NOMO-1 treated with dmso at 0.1 percent for 144 hours (cell line): ENCODE results near the gene PRND.
A peak's percentile ranks its signal among the peaks of the same experiment; 100 is the strongest.
"Not testable (repeated sequence)": the region's sequence is repeated elsewhere in the genome, so short reads cannot be mapped to it uniquely, and the experiment has no call there.

Source experiments
- DNase-seq: peaks from one replicate; lab custom pipeline; 2025; ENCODE audit not compliant: unreplicated experiment; lab: John Stamatoyannopoulos, UW

PRND gene

GRCh38 chr20:4736875-4737274, 15.2 kb downstream of the PRND start:
- no peak for DNase-seq

DNA sequence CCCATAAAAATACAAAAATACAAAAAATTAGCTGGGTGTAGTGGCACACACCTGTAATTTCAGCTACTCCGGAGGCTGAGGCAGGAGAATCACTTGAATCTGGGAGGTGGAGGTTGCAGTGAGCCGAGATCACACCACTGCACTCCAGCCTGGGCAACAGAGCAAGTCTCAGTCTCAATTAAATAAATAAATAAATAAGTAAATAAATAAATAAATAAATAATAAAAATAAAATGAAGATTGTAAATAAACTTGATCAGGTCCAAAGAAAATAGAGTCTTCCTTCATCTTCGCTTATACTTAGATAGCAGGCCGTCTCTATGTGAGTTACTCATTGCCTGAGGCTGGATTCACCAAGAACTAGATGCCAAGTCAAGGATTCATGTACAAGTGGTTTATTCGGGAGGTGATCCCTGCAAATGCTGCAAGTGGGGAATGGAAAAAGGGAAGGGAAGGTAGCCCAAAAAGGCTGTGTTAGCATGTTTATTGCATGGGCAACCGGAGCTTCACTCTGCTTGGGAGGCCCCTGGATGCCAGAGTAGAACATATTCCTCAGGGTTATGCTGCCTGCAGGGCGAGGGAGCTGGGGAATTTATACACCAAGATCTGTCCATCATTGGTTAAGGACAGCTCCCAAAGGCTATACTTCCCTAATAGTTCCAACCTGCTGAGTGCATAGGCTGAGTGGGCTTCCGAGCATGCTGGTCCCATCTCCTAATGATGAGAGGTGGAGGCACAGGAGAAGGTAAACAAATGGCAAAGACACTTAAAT, 16.3 kb downstream of the PRND start:
- no peak for DNase-seq

DNA sequence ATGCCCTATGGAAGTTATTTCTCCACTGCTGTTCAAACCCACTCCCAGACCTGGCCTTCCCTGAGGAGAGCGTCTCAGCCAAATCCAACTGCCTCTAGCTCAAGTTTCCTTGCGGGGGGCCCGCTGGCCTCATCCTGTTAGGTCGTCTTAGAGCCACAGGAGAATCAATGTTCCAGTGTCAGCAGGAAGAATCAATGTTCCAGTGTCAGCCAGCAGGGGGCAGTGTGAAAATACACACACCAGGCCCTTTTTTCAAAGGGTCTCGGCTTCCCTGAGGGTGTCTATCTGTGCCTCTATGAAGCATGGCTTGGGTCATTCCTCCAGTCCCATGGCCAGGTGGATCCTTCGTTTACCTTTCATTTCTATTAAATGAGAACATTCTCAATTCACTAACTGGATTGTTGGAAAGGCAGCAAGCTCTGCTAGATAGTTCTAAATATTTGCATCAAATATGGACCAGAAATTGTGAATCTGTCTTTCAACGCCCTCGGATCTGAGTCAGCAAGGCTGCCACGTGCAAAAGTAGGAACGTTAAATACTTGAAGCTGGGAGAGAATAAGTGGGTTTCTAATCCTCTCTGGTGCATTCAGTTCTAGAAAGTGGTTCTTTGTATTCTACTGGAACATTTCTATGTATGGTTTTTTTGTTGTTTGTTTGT, 19.2 kb downstream of the PRND start:
- DNase-seq = no peak

GRCh38 chr20:4748847-4749246, 27.1 kb downstream of the PRND start:
- no peak for DNase-seq

DNA sequence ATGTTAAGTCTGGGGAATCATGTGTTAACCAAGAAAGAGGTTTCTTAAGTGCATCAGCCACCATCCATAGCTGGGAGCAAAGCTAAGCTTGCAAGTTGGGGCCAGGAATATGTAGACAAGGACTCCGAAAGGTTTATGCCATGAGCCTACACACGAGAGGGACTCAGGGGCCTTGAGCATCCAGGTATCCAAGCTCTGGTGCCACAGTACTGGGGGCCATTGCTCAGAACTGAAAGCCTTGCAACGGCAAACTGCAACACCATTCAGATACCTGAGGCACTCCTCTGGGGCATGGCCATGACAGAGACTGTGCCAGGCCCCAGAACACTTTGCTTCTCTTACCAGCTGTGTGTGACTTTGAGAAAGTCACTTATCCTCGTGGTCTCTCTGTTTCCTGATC, 27.6 kb downstream of the PRND start:
- DNase-seq = no peak

DNA sequence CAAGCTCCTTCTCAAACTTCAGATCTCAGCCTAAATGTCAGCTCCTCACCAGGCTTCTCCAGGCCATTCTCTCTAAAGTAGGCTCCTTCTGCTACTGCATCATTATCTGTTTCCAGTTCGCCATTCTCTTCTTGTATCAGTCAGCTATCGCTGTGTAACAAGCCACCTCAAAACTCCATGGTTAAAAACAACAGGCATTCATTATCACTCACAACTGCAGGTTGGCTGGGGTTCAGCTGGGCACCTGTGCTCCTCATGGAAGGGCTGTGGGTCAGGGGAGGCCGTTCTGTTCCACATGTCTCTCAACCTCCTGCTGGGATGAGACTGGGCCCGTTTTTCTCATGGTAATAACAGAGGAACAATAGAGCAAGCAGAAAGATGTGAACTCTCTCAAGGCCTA, 28.7 kb downstream of the PRND start:
- DNase-seq = no peak

DNA sequence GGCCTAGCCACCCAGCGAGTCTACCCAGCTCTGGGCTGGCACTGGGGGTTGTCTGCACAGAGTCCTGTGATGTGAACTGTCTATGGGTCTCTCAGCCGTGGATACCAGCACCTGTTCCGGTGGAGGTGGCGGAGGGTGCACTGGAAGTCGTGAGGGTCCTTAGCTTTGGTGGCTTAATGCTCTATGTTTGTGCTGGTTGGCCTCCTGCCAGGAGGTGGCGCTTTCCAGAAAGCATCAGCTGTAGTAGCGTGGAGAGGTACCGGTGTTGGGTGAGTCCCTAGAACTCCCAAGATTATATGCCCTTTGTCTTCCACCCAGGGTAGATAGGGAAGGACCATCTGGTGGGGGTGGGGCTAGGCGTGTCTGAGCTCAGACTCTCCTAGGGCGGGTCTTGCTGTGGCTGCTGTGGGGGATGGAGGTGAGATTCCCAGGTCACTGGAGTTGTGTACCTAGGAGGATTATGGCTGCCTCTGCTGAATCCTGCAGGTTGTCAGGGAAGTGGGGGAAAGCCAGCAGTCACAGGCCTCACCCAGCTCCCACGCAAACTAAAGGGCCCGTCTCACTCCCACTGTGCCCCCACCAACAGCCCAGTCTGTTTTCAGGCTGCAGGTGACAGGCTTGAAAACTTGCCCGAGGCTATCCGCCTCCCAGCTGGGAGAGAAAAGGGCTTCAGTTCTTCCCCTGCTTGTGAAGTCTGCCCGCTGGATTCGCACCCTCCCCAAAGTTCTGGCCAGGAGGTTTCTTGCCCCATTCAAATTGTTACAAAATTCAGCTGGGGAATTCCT, 37.6 kb downstream of the PRND start:
- DNase-seq = not testable (repeated sequence)

DNA sequence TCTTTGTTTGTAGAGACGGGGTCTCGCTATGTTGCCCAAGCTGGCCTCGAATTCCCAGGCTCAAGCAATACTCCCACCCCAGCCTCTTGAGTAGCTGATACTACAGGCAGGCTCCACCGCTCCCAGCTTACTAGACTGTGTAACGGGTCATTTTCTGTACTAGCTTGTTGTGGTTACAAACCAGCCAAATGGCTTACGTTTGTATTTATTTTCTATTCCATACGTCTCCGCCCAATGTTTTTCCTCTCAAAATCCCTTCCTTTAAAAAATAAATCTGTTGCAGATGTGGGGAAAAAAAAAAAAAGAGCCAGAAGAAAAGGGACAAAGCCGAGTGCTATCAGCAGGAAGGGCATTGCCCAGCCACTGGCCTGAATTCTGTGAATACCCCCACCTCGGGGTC, 41.6 kb downstream of the PRND start:
- DNase-seq = no peak

- DNase-seq = peak; percentile 32
Observed at GRCh38 chr20:4763723-4764510, 42.2 kb downstream of the PRND start.

GRCh38 chr20:4764805-4765204, 43.1 kb downstream of the PRND start:
- DNase-seq = no peak

DNA sequence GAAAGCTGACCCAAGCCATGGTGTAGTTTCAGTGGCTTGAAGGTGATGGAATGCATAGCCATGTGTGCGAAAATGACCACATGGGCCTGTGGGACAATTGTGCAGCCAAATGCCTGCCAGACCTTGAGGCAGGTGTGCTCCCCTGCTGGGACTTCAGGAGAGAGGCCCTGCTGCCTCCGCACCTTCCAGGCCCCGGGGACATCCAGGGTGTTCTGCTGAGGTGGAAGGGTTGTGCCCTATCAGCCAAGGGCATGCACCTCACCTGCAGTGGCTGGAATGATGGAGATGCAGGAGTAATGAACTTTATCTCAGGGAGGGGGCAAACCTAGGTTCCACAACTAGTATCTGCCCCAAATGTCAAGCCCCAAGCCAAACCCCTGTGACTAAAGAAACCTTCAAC, 44.0 kb downstream of the PRND start:
- DNase-seq = no peak

- DNase-seq = peak; percentile 94
Observed at GRCh38 chr20:4766631-4767030, 44.9 kb downstream of the PRND start.

GRCh38 chr20:4767084-4767483, 45.4 kb downstream of the PRND start:
- no peak for DNase-seq

DNA sequence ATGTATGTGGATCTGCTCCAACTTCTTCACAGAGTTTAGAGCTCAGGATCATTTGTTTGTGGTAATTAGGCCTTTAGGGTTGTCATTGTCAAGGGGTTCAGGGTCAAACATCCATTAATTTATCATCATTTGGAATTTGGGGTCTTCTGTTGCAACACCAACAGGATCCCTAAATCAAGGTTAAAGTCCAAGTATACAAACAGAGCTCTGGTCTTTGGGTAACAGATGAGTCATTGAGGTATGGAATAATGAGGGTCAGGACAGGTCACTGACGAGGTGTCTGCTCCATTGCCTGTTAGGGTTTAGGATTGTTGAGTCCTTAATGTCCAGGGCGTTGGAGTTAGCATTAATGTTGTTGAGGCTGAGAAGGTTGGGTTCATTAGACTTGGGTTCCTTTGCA, 47.6 kb downstream of the PRND start:
- DNase-seq = no peak

- no peak for DNase-seq
Observed at GRCh38 chr20:4770026-4770425, 48.3 kb downstream of the PRND start.

DNA sequence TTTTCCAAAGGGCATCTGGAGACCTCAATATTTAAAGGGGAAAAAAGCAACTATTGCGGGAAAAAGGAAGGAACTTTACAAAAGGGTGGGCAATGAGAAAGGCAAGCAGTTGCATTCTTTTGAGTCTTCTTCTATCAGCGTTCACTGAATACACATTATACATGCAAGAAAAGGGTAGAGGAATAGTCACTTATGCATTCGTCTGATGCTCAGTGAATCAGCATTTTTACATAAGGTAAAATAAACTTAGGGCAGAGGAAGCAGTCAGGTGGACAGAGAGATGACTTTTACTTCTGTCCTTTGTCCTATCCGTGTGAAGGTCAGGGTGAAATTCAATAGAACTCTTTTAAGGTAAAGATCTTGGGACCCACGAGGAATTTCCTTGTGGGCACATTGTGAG, 49.3 kb downstream of the PRND start:
- no peak for DNase-seq

GRCh38 chr20:4772132-4772531, 50.4 kb downstream of the PRND start:
- no peak for DNase-seq

- not testable (repeated sequence) for DNase-seq
Observed at GRCh38 chr20:4773014-4773413, 51.3 kb downstream of the PRND start.

DNA sequence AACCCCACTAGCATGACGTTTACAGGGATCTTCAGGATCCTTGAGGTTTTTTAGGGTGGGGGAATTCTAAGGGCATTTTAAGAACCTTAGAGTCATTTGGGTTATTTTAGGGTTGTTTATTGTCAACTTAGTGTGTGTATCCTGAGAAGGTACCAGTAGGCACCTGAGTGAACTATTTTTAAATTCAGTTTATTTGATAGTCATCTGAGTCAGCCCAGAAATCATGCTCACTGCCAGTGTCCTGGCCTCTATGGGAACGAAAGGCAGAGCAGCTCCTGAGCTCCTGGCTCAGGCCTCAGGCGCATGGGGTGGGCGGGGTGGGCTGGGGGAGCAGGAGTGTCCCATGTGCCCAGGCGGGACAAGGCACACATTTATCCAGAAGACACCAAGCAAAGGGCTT, 52.0 kb downstream of the PRND start:
- DNase-seq = no peak

DNA sequence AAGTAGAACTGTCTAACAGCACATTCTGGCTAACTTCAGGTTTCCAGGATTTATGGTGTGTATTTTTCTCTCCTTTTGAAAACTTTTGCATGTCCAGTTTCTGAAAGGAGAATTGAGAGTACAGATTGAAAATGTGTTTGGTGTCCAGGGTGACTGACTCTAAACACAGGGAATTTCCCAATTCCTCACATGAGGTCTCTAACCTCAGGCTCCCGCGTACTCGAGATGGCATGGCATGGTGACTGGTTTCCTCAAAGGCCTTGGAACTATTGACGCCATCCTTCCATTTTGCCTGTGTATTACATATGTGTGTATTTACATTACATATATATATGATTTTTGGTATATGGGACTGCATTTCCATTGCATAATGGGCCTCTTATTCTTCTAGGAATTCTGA, 52.5 kb downstream of the PRND start:
- no peak for DNase-seq
